ENCODE measurements around the gene TMED1.
A peak's percentile ranks its signal among the peaks of the same experiment; 100 is the strongest.
"Not testable (repeated sequence)": the region's sequence is repeated elsewhere in the genome, so short reads cannot be mapped to it uniquely, and the experiment has no call there.

TMED1 gene, protein sequence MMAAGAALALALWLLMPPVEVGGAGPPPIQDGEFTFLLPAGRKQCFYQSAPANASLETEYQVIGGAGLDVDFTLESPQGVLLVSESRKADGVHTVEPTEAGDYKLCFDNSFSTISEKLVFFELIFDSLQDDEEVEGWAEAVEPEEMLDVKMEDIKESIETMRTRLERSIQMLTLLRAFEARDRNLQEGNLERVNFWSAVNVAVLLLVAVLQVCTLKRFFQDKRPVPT

DNA sequence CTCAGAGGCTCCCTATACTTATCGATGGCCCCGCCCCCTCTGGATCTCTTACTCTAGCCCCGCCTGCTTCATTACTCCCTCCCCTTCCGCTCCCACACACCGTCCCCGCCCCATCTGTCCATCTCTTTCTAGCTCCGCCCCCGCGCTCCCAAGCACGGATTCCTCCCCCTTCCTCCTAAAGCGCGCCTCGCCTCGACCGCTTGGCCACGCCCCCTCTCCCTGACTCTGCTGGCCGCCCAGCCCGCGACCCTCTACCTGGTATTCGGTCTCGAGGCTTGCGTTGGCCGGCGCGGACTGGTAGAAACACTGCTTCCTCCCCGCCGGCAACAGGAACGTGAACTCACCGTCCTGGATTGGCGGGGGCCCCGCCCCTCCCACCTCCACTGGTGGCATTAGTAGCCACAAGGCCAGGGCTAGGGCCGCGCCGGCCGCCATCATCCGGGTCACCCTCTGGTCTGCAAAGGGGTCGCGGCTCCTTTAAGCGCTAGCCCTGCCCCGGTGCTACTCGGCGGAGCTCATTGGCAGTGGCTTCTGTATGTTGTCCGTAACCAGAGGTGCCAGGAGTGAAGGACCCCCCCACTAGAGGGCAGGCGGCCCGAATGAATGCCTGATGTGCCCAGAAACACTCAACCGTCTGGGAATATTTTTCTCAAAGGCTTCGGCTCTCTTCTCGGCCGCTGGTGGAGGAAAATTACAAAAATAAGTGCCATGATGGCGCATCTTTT is at the start of gene TMED1:
Gene TMED1, minus strand, starts transcription at position 459 of the 725 bp plus-strand sequence. Its CDS starts 21 bp downstream, at position 438.
- peak; percentile 96 to 98 for DNase-seq (ENCODE audit: low read depth in 2 of 2)

DNA sequence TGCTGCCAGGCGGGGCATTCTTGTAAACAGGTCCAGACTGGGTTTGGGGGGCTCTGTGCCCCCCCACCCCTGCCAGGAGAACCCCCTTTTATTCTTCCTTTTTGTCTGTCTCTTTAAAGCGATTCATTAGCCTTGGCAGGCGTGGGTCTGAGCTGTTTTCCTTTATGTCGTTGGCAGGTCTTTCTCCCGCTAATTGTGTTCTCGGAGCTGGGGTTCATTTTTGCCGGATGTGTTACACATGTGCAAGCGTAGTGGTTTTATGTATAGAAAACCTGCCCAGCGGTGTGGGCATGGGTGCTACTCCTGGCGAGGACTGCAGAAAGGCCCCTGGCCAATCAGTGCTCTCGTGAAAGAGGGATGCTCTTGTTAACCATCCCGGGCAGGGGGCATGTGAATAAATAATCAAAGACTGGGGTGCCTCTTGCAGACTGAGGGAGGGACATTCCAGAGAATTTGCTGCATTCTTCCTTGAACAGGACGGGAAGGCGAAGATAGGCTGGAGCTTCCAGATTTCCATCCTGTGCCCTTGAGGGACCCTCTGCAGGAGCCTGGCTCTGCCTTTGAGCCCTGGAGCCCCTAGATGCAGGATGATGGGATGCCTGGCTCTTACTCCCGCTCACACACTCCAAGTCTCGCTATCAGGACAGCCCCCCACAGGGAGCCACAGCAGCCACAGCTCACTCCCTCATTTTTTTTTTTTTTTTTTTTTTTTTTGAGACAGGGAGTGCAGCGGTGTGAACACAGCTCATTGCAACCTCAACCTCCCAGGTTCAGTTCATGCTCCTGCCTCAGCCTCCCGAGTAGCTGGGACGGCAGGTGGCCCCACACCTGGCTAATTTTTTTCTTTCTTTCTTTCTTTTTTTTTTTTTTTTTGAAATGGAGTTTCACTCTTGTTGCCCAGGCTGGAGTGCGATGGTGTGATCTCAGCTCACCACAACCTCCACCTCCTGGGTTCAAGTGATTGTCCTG is 49.5 kb upstream of the TMED1 start:
- no peak for DNase-seq (ENCODE audit: low read depth in 2 of 2)

GRCh38 chr19:10884274-10884673 is 48.3 kb upstream of the TMED1 start:
- DNase-seq (ENCODE audit: low read depth in 2 of 2), result no peak

DNA sequence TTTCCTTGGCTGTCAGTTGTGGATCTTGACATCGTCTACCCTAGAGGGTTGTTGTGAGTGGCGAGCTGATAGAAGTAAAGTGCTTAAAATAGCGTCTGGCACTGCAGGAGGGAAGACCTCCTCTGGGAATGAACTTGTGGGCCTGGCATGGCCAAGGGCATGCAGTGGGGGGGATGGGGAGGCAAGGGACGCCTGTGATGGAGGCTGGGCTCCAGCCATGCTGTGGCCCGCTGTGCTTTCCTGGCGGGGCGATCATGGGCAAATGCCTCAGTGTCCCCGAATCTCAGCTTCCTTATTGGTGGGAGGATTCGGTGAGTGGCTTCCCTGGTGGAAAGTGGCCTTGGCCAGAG is 46.1 kb upstream of the TMED1 start:
- DNase-seq (ENCODE audit: low read depth in 2 of 2), result no peak

DNA sequence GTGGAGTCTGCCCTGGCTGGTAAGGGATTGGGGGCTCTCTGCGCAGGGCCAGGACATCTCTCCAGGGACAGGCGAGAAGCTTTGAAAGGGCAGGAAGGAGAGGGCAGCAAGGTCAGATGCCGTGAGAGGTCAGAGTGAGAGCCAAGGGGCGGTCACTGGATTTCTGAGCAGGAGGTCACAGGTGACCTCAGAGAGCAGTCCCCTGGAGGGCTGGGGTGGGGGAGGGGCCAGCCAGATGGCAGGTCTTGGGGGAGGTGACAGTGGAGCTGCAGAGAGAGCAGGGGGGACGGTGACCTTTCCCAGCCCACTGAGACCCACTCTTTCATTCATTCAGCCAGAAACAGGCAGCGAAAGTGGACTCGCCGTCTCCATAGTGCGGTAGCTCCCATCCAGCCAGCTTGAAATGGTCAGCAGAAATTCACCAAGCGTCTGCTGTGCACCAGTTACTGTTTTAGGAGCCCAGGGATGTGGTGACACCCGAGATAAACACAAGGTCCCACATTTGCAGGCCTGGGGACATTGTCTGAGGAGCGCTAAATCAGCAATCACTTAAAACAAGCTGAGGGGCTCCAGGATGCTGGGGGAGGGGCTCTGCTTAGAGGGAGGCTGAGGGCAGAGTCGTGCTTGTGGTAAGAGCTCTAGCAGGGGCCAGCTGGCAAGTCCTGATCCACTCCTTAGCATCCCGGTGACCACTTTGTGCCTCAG is 45.5 kb upstream of the TMED1 start:
- no peak for DNase-seq (ENCODE audit: low read depth in 2 of 2)

DNA sequence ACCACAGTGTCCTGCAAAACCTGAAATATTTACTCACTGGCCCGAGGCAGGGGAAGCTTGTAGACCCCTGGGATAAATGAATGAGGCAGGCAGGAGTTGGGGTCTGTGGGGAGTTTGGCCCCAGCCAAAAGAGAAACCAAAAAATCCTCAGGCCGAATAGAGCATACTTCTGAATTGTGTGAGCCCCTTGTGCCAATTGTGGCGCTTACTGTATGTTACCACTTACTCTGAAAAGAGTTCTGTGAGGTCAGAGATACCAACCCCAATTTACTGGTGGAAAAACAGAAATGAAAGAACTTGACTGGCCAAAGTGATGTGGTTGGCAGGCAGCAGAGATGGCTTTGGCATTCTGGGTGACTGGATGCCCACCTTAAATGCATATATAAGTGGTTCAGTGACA is 42.2 kb upstream of the TMED1 start:
- DNase-seq (ENCODE audit: low read depth in 2 of 2), result no peak

DNA sequence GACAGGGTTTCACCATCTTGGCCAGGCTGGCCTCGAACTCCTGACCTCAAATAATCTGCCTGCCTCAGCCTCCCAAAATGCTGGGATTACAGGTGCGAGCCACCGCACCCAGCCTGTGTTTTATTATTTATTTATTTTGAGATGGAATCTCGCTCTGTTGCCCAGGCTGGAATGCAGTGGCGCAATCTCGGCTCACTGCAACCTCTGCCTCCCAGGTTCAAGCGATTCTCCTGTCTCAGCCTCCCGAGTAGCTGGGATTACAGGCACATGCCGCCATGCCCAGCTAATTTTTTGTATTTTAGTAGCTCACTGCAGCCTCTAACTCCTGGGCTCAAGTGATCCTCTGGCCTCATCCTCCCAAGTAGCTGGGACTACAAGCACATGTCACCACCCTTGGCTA is 41.6 kb upstream of the TMED1 start:
- DNase-seq (ENCODE audit: low read depth in 2 of 2), result not testable (repeated sequence)

DNA sequence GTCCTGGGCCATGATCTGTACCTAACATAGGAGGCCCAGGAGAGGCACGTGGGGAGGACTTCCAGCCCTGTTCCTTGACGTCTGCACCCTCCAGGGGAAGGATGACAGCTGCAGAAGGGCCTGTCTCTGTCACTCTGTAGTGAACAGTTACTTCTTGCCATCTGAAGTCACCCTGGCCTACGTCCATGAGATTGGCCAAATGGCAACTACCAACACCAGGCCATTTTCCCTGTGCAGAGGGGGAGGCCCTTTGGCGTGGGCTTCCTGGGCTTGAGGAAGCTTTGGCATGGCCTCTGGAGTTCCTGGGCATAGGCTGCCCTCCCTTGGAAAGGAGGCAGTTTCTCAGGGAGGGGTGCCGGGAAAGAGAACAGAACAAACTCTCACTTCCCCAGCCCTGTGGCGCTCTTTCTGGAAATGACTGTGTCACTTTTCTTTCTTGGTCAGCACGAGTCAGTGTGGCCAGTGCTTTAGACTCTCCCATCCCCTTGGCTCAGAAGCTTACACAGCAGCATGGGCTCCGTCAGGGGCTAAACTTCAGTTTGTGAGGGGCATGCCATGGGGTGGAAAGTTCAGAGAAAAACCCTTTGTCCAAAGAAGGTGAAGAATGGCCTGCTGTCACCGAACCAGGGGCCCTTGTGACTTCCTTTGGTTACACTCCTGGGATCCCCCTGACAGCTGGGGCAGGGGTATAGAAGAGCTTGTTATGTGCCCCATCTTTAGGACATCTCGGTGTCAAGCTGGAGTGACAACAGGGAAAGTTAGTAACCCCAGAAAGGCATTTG is 40.6 kb upstream of the TMED1 start:
- DNase-seq (ENCODE audit: low read depth in 2 of 2), result no peak

- DNase-seq (ENCODE audit: low read depth in 2 of 2), result no peak
Measured at GRCh38 chr19:10874024-10874423, 38.0 kb upstream of the TMED1 start.

DNA sequence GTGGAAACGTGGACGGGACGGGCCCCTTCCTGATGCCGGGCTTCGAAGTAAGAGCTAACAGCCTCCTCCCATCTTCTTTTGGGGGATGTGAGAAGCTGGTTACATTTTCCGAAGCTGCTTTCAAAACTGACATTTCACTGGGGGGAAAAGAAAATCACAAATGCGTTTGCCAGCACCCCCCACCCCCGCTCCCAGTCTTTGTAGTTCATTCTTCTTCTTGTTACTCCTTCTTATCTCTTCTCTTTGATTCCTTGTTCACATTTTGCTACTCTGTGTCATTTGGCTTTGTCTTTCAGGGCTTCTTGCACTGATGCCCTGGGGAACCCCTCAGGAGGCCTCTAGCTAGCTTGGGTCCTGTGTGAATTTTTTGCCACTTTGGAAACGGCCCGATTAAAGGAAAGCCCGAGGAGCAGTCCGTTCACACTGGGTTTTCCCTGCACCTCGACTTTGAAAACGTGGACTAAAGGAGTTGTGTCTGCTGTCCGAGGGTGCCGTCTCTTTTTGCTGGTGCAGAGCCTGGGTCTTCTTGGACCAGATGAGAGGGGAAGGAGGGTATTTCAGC is 36.6 kb upstream of the TMED1 start:
- peak; percentile 12 to 17 for DNase-seq (ENCODE audit: low read depth in 2 of 2)

- peak; percentile 3 to 15 for DNase-seq (ENCODE audit: low read depth in 2 of 2)
Measured at GRCh38 chr19:10871711-10872545, 35.9 kb upstream of the TMED1 start.

DNA sequence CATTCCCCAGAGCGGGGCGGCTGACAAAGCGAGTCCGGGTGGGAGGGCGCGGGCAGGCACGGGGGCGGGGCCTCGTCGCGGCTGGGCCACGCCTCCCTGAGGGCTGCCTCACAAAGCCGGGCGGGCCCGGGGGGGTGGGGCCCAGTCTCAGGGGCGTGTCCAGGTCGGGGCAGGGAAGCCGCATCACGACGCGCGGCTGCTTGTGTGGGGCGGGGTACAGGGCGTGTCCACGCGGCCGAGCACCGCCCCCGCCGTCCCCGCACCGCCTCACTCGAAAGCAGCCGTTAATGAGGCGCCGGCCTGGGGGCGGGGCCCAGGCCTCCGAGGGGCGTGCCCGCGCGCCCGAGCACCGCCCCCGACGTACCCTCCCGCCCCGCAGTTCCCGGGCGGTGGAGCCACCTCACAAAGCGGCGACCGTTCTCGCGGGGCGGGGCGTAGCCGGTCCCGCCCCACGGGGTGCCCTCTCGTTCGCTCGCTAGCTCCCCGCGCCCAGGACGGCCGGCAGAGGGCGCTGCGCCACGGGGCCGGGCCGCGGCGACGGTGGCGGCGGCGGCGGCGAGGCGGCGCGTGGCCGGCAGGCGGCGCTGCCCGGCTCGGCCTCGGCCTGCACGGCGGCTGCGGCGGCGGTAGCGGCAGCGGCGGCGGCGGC is 35.1 kb upstream of the TMED1 start, which contains the start of gene CARM1:
Gene CARM1, plus strand, starts transcription at position 599 of the 649 bp plus-strand sequence. CDS start 150 bp downstream, outside the sequence.
- peak; percentile 98 to 99 for DNase-seq (ENCODE audit: low read depth in 2 of 2)

- no peak for DNase-seq (ENCODE audit: low read depth in 2 of 2)
Measured at GRCh38 chr19:10870501-10870954, 34.5 kb upstream of the TMED1 start.

DNA sequence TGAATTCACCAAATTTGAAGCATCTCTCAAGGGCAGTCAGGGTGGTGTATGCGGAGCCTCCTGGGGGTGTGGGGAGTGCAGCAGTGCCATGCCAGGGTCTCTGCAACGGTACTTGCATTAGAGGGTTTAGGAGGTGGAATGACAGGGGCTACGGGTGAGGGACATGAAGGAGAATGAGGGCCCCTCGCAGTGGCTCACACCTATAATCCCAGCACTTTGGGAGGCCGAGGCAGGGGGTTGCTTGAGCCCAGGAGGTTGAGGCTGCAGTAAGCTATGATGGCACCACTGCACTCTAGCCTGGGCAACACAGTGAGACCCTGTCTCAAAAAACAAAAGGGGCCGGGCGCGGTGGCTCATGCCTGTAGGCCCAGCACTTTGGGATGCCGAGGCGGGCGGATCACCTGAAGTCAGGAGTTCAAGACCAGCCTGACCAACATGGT is 33.9 kb upstream of the TMED1 start:
- DNase-seq (ENCODE audit: low read depth in 2 of 2), result not testable (repeated sequence)

DNA sequence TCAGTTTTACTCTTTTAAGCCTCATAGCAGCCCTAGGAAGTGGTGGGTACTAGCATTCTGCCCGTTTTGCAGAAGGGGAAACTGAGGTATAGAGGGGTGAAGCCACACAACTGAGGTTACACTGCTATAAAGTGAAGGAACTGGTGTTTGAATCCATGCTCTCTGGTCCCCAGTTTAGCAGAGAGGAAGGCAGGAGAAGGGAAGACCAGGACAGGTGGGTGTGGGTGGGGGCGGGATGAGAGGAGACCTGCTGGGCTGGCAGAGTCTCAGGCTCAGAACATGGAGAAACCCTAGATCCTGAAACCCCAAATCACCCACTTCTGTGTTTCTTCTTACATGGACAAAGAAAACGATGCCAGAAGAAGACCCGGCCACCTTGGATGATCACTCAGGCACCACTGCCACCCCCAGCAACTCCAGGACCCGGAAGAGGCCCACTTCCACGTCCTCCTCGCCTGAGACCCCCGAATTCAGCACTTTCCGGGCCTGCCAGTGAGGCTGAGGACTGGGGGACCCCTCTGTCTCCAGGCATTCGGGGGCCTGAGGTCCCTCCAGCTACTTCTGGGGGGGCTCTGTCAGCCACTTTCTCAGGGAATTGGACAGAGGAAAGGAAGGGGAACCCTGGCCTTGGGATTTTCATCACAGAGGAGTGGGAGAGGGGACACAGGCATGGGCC is 33.0 kb upstream of the TMED1 start:
- no peak for DNase-seq (ENCODE audit: low read depth in 2 of 2)

DNA sequence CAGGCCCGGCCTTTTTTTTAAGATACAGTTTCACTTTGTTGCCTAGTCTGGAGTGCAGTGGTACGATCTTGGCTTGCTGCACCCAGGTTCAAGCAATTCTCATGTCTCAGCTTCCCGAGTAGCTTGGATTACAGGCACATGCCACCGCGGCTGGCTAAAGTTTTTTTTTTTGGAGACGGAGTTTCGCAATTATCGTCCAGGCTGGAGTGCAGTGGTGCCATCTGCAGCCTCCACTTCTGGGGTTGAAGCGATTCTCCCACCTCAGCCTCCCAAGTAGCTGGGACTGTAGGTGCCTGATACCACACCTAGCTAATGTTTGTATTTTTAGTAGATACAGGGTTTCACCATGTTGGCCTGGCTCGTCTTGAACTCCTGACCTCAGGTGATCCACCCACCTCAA is 30.5 kb upstream of the TMED1 start:
- DNase-seq (ENCODE audit: low read depth in 2 of 2), result no peak

DNA sequence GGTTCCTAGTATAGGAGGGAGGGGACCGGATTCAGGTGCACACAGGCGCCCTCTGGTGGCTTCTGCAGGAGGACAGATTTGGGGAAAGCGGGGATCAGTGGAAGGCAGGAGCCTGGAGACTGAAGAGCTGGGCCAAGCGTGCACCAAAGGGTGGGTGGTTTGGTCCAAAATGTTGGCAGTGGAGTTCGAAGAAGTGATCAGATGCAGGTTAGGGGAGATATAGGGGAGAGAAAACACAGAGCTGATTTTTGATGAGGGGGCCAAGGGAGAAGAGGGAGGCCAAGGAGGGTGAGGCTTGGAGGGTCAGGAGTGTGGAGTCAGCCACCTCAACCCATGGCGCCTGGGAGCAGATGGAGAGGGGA is 28.5 kb upstream of the TMED1 start:
- DNase-seq (ENCODE audit: low read depth in 2 of 2), result peak; percentile 73 to 84

GRCh38 chr19:10863107-10863717 is 27.2 kb upstream of the TMED1 start:
- no peak for DNase-seq (ENCODE audit: low read depth in 2 of 2)
